ENCODE data around the gene POLR2M.

- TF ChIP-seq, protein P1, sequence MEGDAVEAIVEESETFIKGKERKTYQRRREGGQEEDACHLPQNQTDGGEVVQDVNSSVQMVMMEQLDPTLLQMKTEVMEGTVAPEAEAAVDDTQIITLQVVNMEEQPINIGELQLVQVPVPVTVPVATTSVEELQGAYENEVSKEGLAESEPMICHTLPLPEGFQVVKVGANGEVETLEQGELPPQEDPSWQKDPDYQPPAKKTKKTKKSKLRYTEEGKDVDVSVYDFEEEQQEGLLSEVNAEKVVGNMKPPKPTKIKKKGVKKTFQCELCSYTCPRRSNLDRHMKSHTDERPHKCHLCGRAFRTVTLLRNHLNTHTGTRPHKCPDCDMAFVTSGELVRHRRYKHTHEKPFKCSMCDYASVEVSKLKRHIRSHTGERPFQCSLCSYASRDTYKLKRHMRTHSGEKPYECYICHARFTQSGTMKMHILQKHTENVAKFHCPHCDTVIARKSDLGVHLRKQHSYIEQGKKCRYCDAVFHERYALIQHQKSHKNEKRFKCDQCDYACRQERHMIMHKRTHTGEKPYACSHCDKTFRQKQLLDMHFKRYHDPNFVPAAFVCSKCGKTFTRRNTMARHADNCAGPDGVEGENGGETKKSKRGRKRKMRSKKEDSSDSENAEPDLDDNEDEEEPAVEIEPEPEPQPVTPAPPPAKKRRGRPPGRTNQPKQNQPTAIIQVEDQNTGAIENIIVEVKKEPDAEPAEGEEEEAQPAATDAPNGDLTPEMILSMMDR (IDR thresholded peaks at IDR 0.05; ENCODE audit: low read depth, low read length) = no peak
- TF ChIP-seq MAX (IDR thresholded peaks at IDR 0.05; ENCODE audit: low read depth, low read length) = no peak
- no peak for TF ChIP-seq POLR2A (IDR thresholded peaks at IDR 0.05; ENCODE audit: extremely low read depth, insufficient read length)
- TF ChIP-seq MYC (IDR thresholded peaks at IDR 0.05; ENCODE audit: low read depth, low read length) = no peak
Measured at GRCh38 chr15:57705746-57706404, 639 bp upstream of the POLR2M start.

Data from NB4 (cell line).